Amniotic stem cell (primary cell): ENCODE data around the gene HIGD1C.
"Not testable (repeated sequence)": the region's sequence is repeated elsewhere in the genome, so short reads cannot be mapped to it uniquely, and the experiment has no call there.

Experiments used
- DNase-seq: peaks from one replicate; lab custom pipeline; 2025; lab: John Stamatoyannopoulos, UW

Gene HIGD1C

GRCh38 chr12:50985322-50985721, 33.0 kb downstream of the HIGD1C start:
- peak; percentile 56 for DNase-seq

GRCh38 chr12:50986966-50987737, 34.8 kb downstream of the HIGD1C start:
- DNase-seq: no peak

GRCh38 chr12:50988051-50988450, 35.7 kb downstream of the HIGD1C start:
- DNase-seq: no peak

- DNase-seq: no peak
Observed at GRCh38 chr12:50988871-50989270, 36.5 kb downstream of the HIGD1C start.

GRCh38 chr12:50990147-50990727, 37.9 kb downstream of the HIGD1C start:
- DNase-seq: no peak

- no peak for DNase-seq
Observed at GRCh38 chr12:50990791-50991190, 38.4 kb downstream of the HIGD1C start.

- DNase-seq: no peak
Observed at GRCh38 chr12:50991291-50991690, 38.9 kb downstream of the HIGD1C start.

- no peak for DNase-seq
Observed at GRCh38 chr12:50992819-50993218, 40.5 kb downstream of the HIGD1C start.

GRCh38 chr12:50999093-50999492, 46.7 kb downstream of the HIGD1C start:
- no peak for DNase-seq

- DNase-seq: peak; percentile 34
Observed at GRCh38 chr12:51000245-51000644, 47.9 kb downstream of the HIGD1C start.

- DNase-seq: no peak
Observed at GRCh38 chr12:51001799-51002198, 49.5 kb downstream of the HIGD1C start.

GRCh38 chr12:51004504-51004903, 52.2 kb downstream of the HIGD1C start:
- no peak for DNase-seq

- DNase-seq: no peak
Observed at GRCh38 chr12:51005030-51005429, 52.7 kb downstream of the HIGD1C start.

- no peak for DNase-seq
Observed at GRCh38 chr12:51005671-51006070, 53.3 kb downstream of the HIGD1C start.

GRCh38 chr12:51008329-51009055, 56.1 kb downstream of the HIGD1C start:
- DNase-seq: no peak

- DNase-seq: no peak
Observed at GRCh38 chr12:51009056-51009440, 56.7 kb downstream of the HIGD1C start.

GRCh38 chr12:51011955-51012354, 59.6 kb downstream of the HIGD1C start:
- no peak for DNase-seq

GRCh38 chr12:51012570-51013236, 60.4 kb downstream of the HIGD1C start:
- DNase-seq: no peak

GRCh38 chr12:51013441-51013840, 61.1 kb downstream of the HIGD1C start:
- no peak for DNase-seq

- not testable (repeated sequence) for DNase-seq
Observed at GRCh38 chr12:51014467-51014866, 62.1 kb downstream of the HIGD1C start.

GRCh38 chr12:51017452-51017851, 65.1 kb downstream of the HIGD1C start:
- no peak for DNase-seq

- no peak for DNase-seq
Observed at GRCh38 chr12:51018956-51019355, 66.6 kb downstream of the HIGD1C start.

- DNase-seq: no peak
Observed at GRCh38 chr12:51019927-51020326, 67.6 kb downstream of the HIGD1C start.
